Ishikawa (cell line): Measurements from ENCODE around the gene ACTRT2.

Source experiments
- CREB1 ChIP-seq: IDR thresholded peaks from 2 replicates; pipeline ENCODE4 v1.6.1; 2012; ENCODE audit warnings: low read depth
- EGR1 ChIP-seq: IDR thresholded peaks from 2 replicates; pipeline ENCODE4 v1.6.1; 2012
- EP300 ChIP-seq: IDR thresholded peaks from 2 replicates; pipeline ENCODE4 v1.6.1; 2012; ENCODE audit warnings: borderline replicate concordance
- FOXM1 ChIP-seq: IDR thresholded peaks from 2 replicates; pipeline ENCODE4 v1.6.1; 2012; ENCODE audit warnings: low read depth, borderline replicate concordance
- MAX ChIP-seq: IDR thresholded peaks from 2 replicates; pipeline ENCODE4 v1.6.1; 2012
- NFIC ChIP-seq: IDR thresholded peaks from 2 replicates; pipeline ENCODE4 v1.6.1; 2012
- RAD21 ChIP-seq: IDR thresholded peaks from 2 replicates; pipeline ENCODE4 v1.6.1; 2012; ENCODE audit warnings: low read depth
- REST ChIP-seq: IDR thresholded peaks from 2 replicates; pipeline ENCODE4 v1.6.1; 2012; ENCODE audit warnings: low read depth, mild to moderate bottlenecking
- TAF1 ChIP-seq: IDR thresholded peaks from 2 replicates; pipeline ENCODE4 v1.6.1; 2012; ENCODE audit warnings: low read depth, mild to moderate bottlenecking
- TCF12 ChIP-seq: IDR thresholded peaks from 2 replicates; pipeline ENCODE4 v1.6.1; 2012; ENCODE audit warnings: low read depth
- YY1 ChIP-seq: IDR thresholded peaks from 2 replicates; pipeline ENCODE4 v1.6.1; 2012; ENCODE audit warnings: low read depth

GRCh38 chr1:2980073-2980791, 41.0 kb upstream of the ACTRT2 start:
- TF ChIP-seq FOXM1 (no peak), YY1 (no peak), REST (no peak), TCF12 (no peak), EP300 (no peak), CREB1 (no peak), EGR1 (no peak), MAX (no peak), RAD21 (no peak), NFIC (no peak), TAF1 (no peak)
